ENCODE measurements around the gene DLGAP1. TPM values are rescaled to one million over a fixed set of nuclear protein-coding genes. Genes with fewer than 3 reads are reported as not detected.

The DLGAP1 gene
- total RNA-seq, 1 experiment from 2014 or later, result 0.39 TPM

DNA sequence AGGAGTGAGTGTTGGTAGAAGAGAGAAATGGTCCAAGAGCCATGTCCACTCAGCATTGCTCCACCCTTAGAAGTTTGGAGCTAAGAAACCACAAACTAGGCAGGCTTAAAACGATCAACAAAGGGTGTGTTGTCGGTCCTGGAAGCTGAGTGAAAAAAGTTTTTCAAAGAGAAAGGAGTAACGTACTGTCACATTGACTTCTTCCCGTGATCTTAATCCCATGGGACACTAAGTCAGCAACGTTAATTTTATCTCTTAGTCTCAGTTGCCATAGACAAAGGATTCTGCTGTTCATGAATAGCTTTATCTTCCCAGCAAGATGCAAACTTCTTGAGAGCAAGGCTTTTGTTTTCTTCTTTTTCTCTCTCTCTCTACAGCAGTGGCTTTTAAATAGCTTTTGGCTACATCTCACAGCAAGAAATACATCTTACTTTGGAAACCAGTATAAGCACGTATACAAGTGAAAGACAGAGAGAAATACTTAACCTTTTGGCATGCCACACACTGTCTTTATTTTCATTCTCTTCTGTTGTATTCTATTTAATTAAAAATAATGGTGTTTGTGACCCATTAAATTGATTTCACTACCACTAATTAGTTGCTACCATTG is 627.8 kb downstream of the DLGAP1 start (continued):
- TF ChIP-seq, protein P1, sequence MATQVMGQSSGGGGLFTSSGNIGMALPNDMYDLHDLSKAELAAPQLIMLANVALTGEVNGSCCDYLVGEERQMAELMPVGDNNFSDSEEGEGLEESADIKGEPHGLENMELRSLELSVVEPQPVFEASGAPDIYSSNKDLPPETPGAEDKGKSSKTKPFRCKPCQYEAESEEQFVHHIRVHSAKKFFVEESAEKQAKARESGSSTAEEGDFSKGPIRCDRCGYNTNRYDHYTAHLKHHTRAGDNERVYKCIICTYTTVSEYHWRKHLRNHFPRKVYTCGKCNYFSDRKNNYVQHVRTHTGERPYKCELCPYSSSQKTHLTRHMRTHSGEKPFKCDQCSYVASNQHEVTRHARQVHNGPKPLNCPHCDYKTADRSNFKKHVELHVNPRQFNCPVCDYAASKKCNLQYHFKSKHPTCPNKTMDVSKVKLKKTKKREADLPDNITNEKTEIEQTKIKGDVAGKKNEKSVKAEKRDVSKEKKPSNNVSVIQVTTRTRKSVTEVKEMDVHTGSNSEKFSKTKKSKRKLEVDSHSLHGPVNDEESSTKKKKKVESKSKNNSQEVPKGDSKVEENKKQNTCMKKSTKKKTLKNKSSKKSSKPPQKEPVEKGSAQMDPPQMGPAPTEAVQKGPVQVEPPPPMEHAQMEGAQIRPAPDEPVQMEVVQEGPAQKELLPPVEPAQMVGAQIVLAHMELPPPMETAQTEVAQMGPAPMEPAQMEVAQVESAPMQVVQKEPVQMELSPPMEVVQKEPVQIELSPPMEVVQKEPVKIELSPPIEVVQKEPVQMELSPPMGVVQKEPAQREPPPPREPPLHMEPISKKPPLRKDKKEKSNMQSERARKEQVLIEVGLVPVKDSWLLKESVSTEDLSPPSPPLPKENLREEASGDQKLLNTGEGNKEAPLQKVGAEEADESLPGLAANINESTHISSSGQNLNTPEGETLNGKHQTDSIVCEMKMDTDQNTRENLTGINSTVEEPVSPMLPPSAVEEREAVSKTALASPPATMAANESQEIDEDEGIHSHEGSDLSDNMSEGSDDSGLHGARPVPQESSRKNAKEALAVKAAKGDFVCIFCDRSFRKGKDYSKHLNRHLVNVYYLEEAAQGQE (IDR thresholded peaks at IDR 0.05; ENCODE audit: low read depth), result no peak
- no peak for TF ChIP-seq ZNF274 (IDR thresholded peaks at IDR 0.05; ENCODE audit: low read depth, low read length)
- TF ChIP-seq ELF1 (IDR thresholded peaks at IDR 0.05; ENCODE audit: borderline replicate concordance, low read depth), result no peak
- no peak for TF ChIP-seq RAD21 (IDR thresholded peaks at IDR 0.05; ENCODE audit: low read depth)

DNA sequence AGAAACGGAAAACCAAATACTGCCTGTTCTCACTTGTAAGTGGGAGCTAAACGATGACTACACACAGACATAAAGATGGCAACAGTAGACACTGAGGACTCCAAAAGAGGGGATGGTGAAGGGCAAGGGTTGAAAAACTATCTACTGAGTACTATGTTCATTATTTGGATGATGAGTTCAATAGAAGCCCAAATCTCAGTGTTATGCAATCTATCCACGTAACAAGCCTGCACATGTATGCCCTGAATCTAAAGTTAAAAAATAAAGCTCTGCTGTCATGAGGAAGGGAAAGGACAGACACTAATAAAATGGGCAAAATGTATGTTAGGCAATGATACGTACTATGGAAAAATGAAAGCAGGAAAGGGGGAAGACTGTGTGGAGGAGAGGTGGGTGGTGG is 629.1 kb downstream of the DLGAP1 start:
- H3K27me3 ChIP-seq (ENCODE audit: insufficient read depth, low read length), result no peaks in the 10 kb centered on the region
- intact Hi-C loops (cut with micrococcal nuclease), result no loop called here
- H3K9ac ChIP-seq (ENCODE audit: low read length), result no peak overlapping the region
- no peak overlapping the region for H3K27ac ChIP-seq (ENCODE audit: low read depth, low read length)
- POLR2A ChIA-PET, result no interaction called here
- H3K9me2 ChIP-seq (ENCODE audit: insufficient read depth), result no peaks in the 10 kb centered on the region
- H2AFZ ChIP-seq (ENCODE audit: low read depth, low read length, poor library complexity, severe bottlenecking), result no peak overlapping the region
- TF ChIP-seq ELF1 (IDR thresholded peaks at IDR 0.05; ENCODE audit: borderline replicate concordance, low read depth), result no peak
- no peak for TF ChIP-seq POLR2AphosphoS5 (IDR thresholded peaks at IDR 0.05; ENCODE audit: low read depth, low read length)
- TF ChIP-seq EZH2 (IDR thresholded peaks at IDR 0.05), result no peak
- TF ChIP-seq CBX3 (IDR thresholded peaks at IDR 0.05; ENCODE audit: low read depth), result no peak
- TF ChIP-seq, protein P2, sequence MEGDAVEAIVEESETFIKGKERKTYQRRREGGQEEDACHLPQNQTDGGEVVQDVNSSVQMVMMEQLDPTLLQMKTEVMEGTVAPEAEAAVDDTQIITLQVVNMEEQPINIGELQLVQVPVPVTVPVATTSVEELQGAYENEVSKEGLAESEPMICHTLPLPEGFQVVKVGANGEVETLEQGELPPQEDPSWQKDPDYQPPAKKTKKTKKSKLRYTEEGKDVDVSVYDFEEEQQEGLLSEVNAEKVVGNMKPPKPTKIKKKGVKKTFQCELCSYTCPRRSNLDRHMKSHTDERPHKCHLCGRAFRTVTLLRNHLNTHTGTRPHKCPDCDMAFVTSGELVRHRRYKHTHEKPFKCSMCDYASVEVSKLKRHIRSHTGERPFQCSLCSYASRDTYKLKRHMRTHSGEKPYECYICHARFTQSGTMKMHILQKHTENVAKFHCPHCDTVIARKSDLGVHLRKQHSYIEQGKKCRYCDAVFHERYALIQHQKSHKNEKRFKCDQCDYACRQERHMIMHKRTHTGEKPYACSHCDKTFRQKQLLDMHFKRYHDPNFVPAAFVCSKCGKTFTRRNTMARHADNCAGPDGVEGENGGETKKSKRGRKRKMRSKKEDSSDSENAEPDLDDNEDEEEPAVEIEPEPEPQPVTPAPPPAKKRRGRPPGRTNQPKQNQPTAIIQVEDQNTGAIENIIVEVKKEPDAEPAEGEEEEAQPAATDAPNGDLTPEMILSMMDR (IDR thresholded peaks at IDR 0.05 in 2 of 3, conservative IDR thresholded peaks at IDR 0.05 in 1 of 3; ENCODE audit: borderline replicate concordance in 1 of 3, insufficient read depth in 1 of 3, low read depth in 2 of 3, low read length in 2 of 3), result no peak
- no peak for TF ChIP-seq EGR1 (IDR thresholded peaks at IDR 0.05; ENCODE audit: low read depth)
- no peak for TF ChIP-seq FOSL1 (IDR thresholded peaks at IDR 0.05; ENCODE audit: low read depth)
- no peak for TF ChIP-seq ZNF274 (IDR thresholded peaks at IDR 0.05; ENCODE audit: low read depth, low read length)
- TF ChIP-seq RAD21 (IDR thresholded peaks at IDR 0.05; ENCODE audit: low read depth), result no peak
- TF ChIP-seq CEBPB (IDR thresholded peaks at IDR 0.05; ENCODE audit: low read depth), result no peak
- TF ChIP-seq SIN3A (IDR thresholded peaks at IDR 0.05; ENCODE audit: low read depth), result no peak
- TF ChIP-seq SRF (IDR thresholded peaks at IDR 0.05; ENCODE audit: low read depth), result no peak
- no peak for TF ChIP-seq TCF7L2 (IDR thresholded peaks at IDR 0.05; ENCODE audit: borderline replicate concordance, extremely low read depth, insufficient read depth, insufficient read length)
- TF ChIP-seq, protein P1 (IDR thresholded peaks at IDR 0.05; ENCODE audit: low read depth), result no peak
- TF ChIP-seq SP1 (IDR thresholded peaks at IDR 0.05; ENCODE audit: low read depth), result no peak
- H3K36me3 ChIP-seq (ENCODE audit: control insufficient read depth in 1 of 2, insufficient read depth in 2 of 2, low read length in 2 of 2), result no peaks in the 10 kb centered on the region
- ATAC-seq, result no peak
- H3K9me3 ChIP-seq (ENCODE audit: control insufficient read depth in 1 of 2, insufficient read depth in 1 of 2, low read depth in 1 of 2, low read length in 2 of 2), result no peaks in the 10 kb centered on the region
- no peak for DNase-seq (ENCODE audit: low read depth, low spot score)
- no peaks in the 10 kb centered on the region for H3K4me1 ChIP-seq (ENCODE audit: control insufficient read depth in 1 of 2, insufficient read depth in 2 of 2, low read length in 2 of 2)
- H3K4me3 ChIP-seq (replicated peaks in 1 of 2; ENCODE audit: low read depth in 1 of 2, low read length in 2 of 2), result no peak overlapping the region
- RAD21 ChIA-PET (ENCODE audit: low non-redundant PET in 1 of 2, low total read pairs in 2 of 2, uncharacterized antibody in 2 of 2, unreplicated experiment in 2 of 2), result no interaction called here
- no TSS peak for BruUV-seq (replicated peaks)
- H3K79me2 ChIP-seq (ENCODE audit: insufficient read depth, low read length), result no peaks in the 10 kb centered on the region
- no peak overlapping the region for H3K4me2 ChIP-seq (ENCODE audit: low read length)
- H4K20me1 ChIP-seq (ENCODE audit: insufficient read depth), result no peaks in the 10 kb centered on the region
- CTCF ChIA-PET, result no interaction called here

Measured in HCT116 (cell line).